Activated CD8-positive, alpha-beta memory T cell treated with anti-CD3 and anti-CD28 coated beads, Interleukin-2, amount 50 U/mL, for 24 hours (primary cell): ENCODE results near the gene HTR6.

Experiments used
- DNase-seq: peaks from one replicate; pipeline ENCODE4 v3.0.0-alpha.2; 2020; ENCODE audit errors: extremely low read depth

Gene HTR6

GRCh38 chr1:19720973-19721372 is 56.3 kb downstream of the HTR6 start:
- no peak for DNase-seq

GRCh38 chr1:19723874-19724273 is 59.2 kb downstream of the HTR6 start:
- no peak for DNase-seq

DNA sequence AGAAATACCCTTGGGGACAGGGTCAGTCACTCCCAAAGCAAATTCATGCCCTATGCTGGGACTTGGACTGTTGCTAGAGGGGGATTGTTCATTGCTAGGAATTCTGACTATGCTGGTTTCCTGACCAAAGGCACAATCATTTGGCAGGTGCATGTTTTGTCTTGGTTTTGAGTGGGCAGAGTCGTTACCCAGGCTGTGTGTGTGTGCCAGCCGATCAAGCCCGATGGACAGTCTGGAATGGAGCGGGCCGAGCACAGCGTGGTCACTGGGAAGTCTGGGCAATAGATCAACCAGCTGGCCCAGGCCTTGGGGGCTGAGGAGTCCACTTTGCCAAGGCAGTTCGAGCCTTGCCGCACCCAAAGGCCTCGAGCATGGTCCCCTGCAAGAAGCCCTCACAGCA is 60.9 kb downstream of the HTR6 start:
- DNase-seq = no peak

DNA sequence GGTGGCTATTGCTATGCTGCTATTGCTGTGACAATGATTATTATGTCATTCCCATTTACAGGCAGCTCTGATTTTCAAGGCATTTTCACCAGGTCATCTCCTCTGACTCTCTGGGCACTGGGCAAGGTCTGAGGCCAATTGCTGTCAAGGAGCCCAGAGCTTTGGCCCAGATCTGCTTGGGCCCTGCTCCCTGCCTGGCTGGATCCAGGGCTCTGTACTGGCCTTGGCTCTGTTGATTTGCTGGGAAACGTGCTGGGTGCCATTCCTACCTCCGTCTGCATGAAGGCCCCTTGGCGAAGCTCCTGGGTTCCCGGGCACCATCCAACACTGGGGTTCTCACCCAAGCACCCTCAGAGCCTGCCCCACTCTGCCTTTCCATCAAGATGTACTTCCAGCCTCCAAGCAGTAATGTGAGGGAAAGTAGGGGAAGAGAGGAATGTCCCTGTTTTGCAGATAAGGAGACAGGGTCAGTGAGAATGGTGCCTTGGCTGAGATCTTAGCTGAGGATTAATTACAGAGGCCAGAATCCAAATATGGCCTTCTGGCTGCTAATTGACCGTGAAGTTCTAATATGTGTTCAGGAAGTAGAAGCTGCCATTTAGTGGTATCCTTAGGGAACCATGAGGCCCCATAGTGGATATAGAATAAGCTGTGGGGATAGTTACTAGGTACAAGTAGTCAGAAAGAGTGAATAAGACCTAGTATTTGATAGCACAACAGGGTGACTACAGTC is 63.9 kb downstream of the HTR6 start:
- DNase-seq = no peak

DNA sequence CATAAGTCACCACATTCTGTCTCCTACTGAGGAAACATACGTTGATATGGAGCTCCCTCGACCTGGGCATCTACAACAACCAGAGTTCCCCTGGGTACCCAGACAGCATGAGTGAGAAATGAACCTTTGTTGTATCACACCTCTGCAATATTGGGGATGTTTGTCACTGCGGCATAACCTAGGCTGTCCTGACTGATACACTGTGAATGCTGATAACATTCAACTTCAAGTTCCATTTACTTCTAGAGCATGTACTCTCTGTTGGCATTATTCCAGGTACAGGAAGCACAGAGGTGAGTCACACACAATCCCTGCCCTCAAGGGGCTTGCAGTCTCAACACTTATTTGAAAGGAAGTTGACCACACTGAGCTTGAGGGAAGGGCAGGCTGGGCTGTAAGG is 65.6 kb downstream of the HTR6 start:
- DNase-seq = no peak
